NK-92 (cell line): ENCODE data around the gene LTN1.
A peak's percentile ranks its signal among the peaks of the same experiment; 100 is the strongest.
"Not testable (repeated sequence)": the region's sequence is repeated elsewhere in the genome, so short reads cannot be mapped to it uniquely, and the experiment has no call there.

ENCODE experiments used
- DNase-seq: peaks from one replicate; lab custom pipeline; 2025; ENCODE audit not compliant: unreplicated experiment; lab: John Stamatoyannopoulos, UW

LTN1 gene

GRCh38 chr21:28992526-28993292, at the start of gene LTN1:
TSS of gene LTN1 (minus strand) at chr21:28992877. CDS start at chr21:28992805, 72 bp downstream.
- peak; percentile 92 for DNase-seq

GRCh38 chr21:29034678-29035077, 42.0 kb upstream of the LTN1 start:
- no peak for DNase-seq

GRCh38 chr21:29033871-29034270, 41.2 kb upstream of the LTN1 start:
- no peak for DNase-seq

GRCh38 chr21:29033301-29033700, 40.6 kb upstream of the LTN1 start:
- DNase-seq, result no peak

- DNase-seq, result no peak
Observed at GRCh38 chr21:29030909-29031308, 38.2 kb upstream of the LTN1 start.

- no peak for DNase-seq
Observed at GRCh38 chr21:29029524-29029923, 36.8 kb upstream of the LTN1 start.

- no peak for DNase-seq
Observed at GRCh38 chr21:29025328-29025713, 32.6 kb upstream of the LTN1 start.

GRCh38 chr21:29024474-29025327, 32.0 kb upstream of the LTN1 start, which contains the start of gene USP16:
TSS of gene USP16 (plus strand) at chr21:29024668. CDS start at chr21:29027914, 3,246 bp downstream.
- peak; percentile 74 for DNase-seq

- no peak for DNase-seq
Observed at GRCh38 chr21:29022166-29022565, 29.5 kb upstream of the LTN1 start.

- no peak for DNase-seq
Observed at GRCh38 chr21:29018540-29018939, 25.9 kb upstream of the LTN1 start.

GRCh38 chr21:29017639-29018237, 25.1 kb upstream of the LTN1 start:
- DNase-seq, result no peak

- DNase-seq, result not testable (repeated sequence)
Observed at GRCh38 chr21:29011236-29011635, 18.6 kb upstream of the LTN1 start.

- DNase-seq, result no peak
Observed at GRCh38 chr21:29008367-29008766, 15.7 kb upstream of the LTN1 start.

GRCh38 chr21:29007810-29008209, 15.1 kb upstream of the LTN1 start:
- no peak for DNase-seq

GRCh38 chr21:29007135-29007534, 14.5 kb upstream of the LTN1 start:
- no peak for DNase-seq

- DNase-seq, result no peak
Observed at GRCh38 chr21:29005696-29006095, 13.0 kb upstream of the LTN1 start.

GRCh38 chr21:29002442-29003144, 9.9 kb upstream of the LTN1 start:
- DNase-seq, result peak; percentile 45

GRCh38 chr21:28993293-28993629, 584 bp upstream of the LTN1 start:
- DNase-seq, result no peak

GRCh38 chr21:28991861-28992525, 684 bp downstream of the LTN1 start:
- DNase-seq, result no peak

- DNase-seq, result not testable (repeated sequence)
Observed at GRCh38 chr21:28988146-28988545, 4.5 kb downstream of the LTN1 start.

- DNase-seq, result no peak
Observed at GRCh38 chr21:28986677-28987076, 6.0 kb downstream of the LTN1 start.
